ENCODE measurements around the gene OLFM2. TPM values are rescaled to one million over a fixed set of nuclear protein-coding genes. Genes with fewer than 3 reads are reported as not detected.
"Not testable (repeated sequence)": the region's sequence is repeated elsewhere in the genome, so short reads cannot be mapped to it uniquely, and the experiment has no call there.

The OLFM2 gene
- total RNA-seq, 1 donor from 2014 or later, result not detected

GRCh38 chr19:9848060-9848459 lies 88.3 kb downstream of the OLFM2 start:
- no peak for TF ChIP-seq CTCF (IDR thresholded peaks at IDR 0.05)
- POLR2A ChIA-PET, result no interaction called here
- peaks cover 57% of the 10 kb centered on the region for H3K36me3 Mint-ChIP-seq (ENCODE audit: low read depth)
- intact Hi-C loops (cut with micrococcal nuclease), result no loop called here
- CTCF ChIA-PET, result no interaction called here
- H3K27me3 Mint-ChIP-seq, result no peaks in the 10 kb centered on the region
- peaks cover 3% of the 10 kb centered on the region for H3K9me3 Mint-ChIP-seq
- no peaks in the 10 kb centered on the region for H3K4me1 Mint-ChIP-seq
- DNase-seq (no peak), ATAC-seq (ENCODE audit: low read depth) (no peak)
- H3K27ac Mint-ChIP-seq, result no peak overlapping the region
- H3K4me3 Mint-ChIP-seq, result no peak overlapping the region

GRCh38 chr19:9847087-9847671 lies 89.1 kb downstream of the OLFM2 start:
- Mint-ChIP-seq H3K9me3 (peaks cover 3% of the 10 kb centered on the region), H3K4me1 (no peaks in the 10 kb centered on the region), H3K36me3 (ENCODE audit: low read depth) (peaks cover 63% of the 10 kb centered on the region), H3K27ac (no peak overlapping the region), H3K27me3 (no peaks in the 10 kb centered on the region), H3K4me3 (no peak overlapping the region)
- TF ChIP-seq CTCF (IDR thresholded peaks at IDR 0.05), result no peak
- CTCF ChIA-PET, result no interaction called here
- ATAC-seq (ENCODE audit: low read depth), result no peak
- no peak for DNase-seq
- POLR2A ChIA-PET, result no interaction called here
- intact Hi-C loops (cut with micrococcal nuclease), result no loop called here

DNA sequence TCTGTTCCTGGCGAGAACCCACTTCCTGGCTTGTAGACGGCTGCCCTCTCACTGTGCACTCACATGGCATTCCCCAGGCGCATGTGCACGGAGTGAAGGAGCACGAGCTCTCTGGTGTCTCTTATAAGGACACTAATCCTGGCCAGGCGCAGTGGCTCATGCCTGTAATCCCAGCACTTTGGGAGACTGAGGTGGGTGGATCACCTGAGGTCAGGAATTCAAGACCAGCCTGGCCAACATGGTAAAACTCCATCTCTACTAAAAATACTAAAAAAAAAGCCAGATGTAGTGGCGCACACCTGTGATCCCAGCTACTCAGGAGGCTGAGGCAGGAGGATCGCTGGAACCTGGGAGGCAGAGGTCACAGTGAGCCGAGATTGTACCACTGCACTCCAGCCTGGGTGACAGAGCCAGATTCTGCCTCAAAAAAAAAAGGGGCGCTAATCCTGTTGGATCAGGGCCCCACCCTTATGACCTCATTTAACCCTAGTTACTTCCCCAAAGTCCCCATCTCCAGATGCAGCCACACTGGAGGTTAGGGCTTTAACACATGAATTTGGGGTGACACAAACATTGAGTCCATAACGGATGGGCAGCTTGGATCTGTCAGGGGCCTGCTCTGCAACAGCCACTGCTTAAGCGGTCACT lies 92.6 kb downstream of the OLFM2 start:
- ATAC-seq (ENCODE audit: low read depth); intact Hi-C loops (cut with micrococcal nuclease); DNase-seq; H3K4me1 Mint-ChIP-seq; CTCF ChIA-PET; H3K27ac Mint-ChIP-seq; H3K9me3 Mint-ChIP-seq; POLR2A ChIA-PET; H3K4me3 Mint-ChIP-seq; H3K27me3 Mint-ChIP-seq: not testable (repeated sequence)
- H3K36me3 Mint-ChIP-seq (ENCODE audit: low read depth), result peaks cover 89% of the 10 kb centered on the region

- no peak for TF ChIP-seq CTCF (IDR thresholded peaks at IDR 0.05)
- intact Hi-C loops (cut with micrococcal nuclease), result no loop called here
- DNase-seq, result no peak
- CTCF ChIA-PET, result no interaction called here
- no peaks in the 10 kb centered on the region for H3K4me1 Mint-ChIP-seq
- no peaks in the 10 kb centered on the region for H3K27me3 Mint-ChIP-seq
- no peak overlapping the region for H3K27ac Mint-ChIP-seq
- H3K36me3 Mint-ChIP-seq (ENCODE audit: low read depth), result peaks cover 94% of the 10 kb centered on the region
- H3K9me3 Mint-ChIP-seq, result peaks cover 3% of the 10 kb centered on the region
- no peak for ATAC-seq (ENCODE audit: low read depth)
- POLR2A ChIA-PET, result no interaction called here
- no peak overlapping the region for H3K4me3 Mint-ChIP-seq
Measured at GRCh38 chr19:9842834-9843625, 93.3 kb downstream of the OLFM2 start.

DNA sequence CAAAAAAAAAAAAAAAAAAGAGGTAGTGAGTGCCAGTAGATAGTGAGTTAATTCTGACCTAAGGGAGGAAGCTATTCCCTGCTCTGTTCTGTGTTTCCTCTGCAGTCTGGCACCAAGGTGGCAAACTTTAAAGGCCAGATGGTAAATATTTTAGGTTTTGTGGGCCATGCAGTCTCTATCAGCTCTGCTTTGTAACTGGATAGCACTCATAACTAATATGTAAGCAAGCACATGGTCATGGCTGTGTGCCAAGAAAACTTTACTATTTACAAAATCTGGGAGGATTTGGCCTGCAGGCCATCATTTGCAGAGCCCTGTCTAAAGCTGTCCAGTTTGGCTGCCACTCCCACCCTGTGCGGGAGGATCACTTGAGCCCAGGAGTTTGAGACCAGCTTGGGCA lies 96.9 kb downstream of the OLFM2 start:
- Mint-ChIP-seq H3K36me3 (ENCODE audit: low read depth) (peaks cover 63% of the 10 kb centered on the region), H3K9me3 (peaks cover 3% of the 10 kb centered on the region), H3K27ac (no peak overlapping the region), H3K4me1 (peaks cover 12% of the 10 kb centered on the region), H3K4me3 (no peak overlapping the region), H3K27me3 (no peaks in the 10 kb centered on the region)
- ChIA-PET CTCF (no interaction called here), POLR2A (no interaction called here)
- no peak for TF ChIP-seq CTCF (IDR thresholded peaks at IDR 0.05)
- ATAC-seq (ENCODE audit: low read depth) (no peak), DNase-seq (no peak)
- intact Hi-C loops (cut with micrococcal nuclease), result no loop called here

Data from activated B cell treated with CpG ODN at 0.5 μM for 24 hours (primary cell).